Astrocyte (in vitro differentiated cells and primary cell): Measurements from ENCODE around the gene ARAP1.

Source experiments
- CTCF ChIP-seq: IDR thresholded peaks from 2 replicates; pipeline ENCODE4 v1.5.1; 2011; ENCODE audit warnings: low read depth, mild to moderate bottlenecking, inconsistent platforms, low read length, moderate library complexity; ENCODE audit not compliant: insufficient read depth
- EZH2 ChIP-seq: IDR thresholded peaks from 2 replicates; pipeline ENCODE4 v1.6.1; 2012; ENCODE audit warnings: mild to moderate bottlenecking, low read length, inconsistent platforms; ENCODE audit not compliant: insufficient read depth

- no peak for TF ChIP-seq CTCF
- TF ChIP-seq EZH2: no peak
These were observed 32.2 kb downstream of the ARAP1 start for GRCh38 chr11:72720047-72720446.
